Caco-2 (cell line): Measurements from ENCODE around the gene WDR45B. TPM values are rescaled to one million over a fixed set of nuclear protein-coding genes. Genes with fewer than 3 reads are reported as not detected.

Source experiments
- BruUV-seq: library from RNA; stranded (reverse); fragments of 400-500 nt; replicated peaks from 2 replicates; lab custom pipeline; 2021; lab: Mats Ljungman, UMichigan
- CTCF ChIA-PET: fragments of 300-600 bp; sonication (Branson Sonifier 250); formaldehyde crosslinking; loops from one replicate; lab custom pipeline; 2022; ENCODE audit warnings: antibody characterized with exemption; lab: Charles Lee
- POLR2A ChIA-PET: fragments of 300-600 bp; sonication (Branson Sonifier 250); formaldehyde crosslinking; loops from one replicate; lab custom pipeline; 2022; ENCODE audit warnings: antibody characterized with exemption; lab: Charles Lee
- DNase-seq, 2 experiments: peaks; one replicate each; pipeline versions ENCODE4 v3.0.0 to v3.0.0-alpha.2; 2020 to 2022
- H3K27me3 ChIP-seq: replicated peaks from 2 replicates; pipeline ENCODE4 v1.6.0; 2011; ENCODE audit warnings: low read length; ENCODE audit not compliant: control insufficient read depth, insufficient read depth
- H3K36me3 ChIP-seq: 2 replicates; pipeline ENCODE4 v1.5.1; 2011; ENCODE audit warnings: low read length; ENCODE audit not compliant: control insufficient read depth, insufficient read depth
- H3K4me1 ChIP-seq: fragments of 250-450 bp; sonication (Bioruptor Pico); 2 replicates; pipeline ENCODE4 v1.5.1; 2020; ENCODE audit warnings: mild to moderate bottlenecking
- H3K4me3 ChIP-seq: 2 replicates; pipeline ENCODE4 v1.5.1; 2011; ENCODE audit warnings: low read depth, mild to moderate bottlenecking, control low read depth, low read length
- H3K9me3 ChIP-seq: fragments of 250-450 bp; sonication (Bioruptor Pico); 2 replicates; pipeline ENCODE4 v1.5.1; 2020; ENCODE audit warnings: mild to moderate bottlenecking, moderate library complexity
- H3K27ac Mint-ChIP-seq: one replicate; pipeline ENCODE4 v1.8.0; 2022; ENCODE audit warnings: mixed read lengths; ENCODE audit not compliant: unreplicated experiment
- H3K27me3 Mint-ChIP-seq: one replicate; pipeline ENCODE4 v1.8.0; 2022; ENCODE audit warnings: mixed read lengths; ENCODE audit not compliant: insufficient read depth, unreplicated experiment
- H3K36me3 Mint-ChIP-seq: one replicate; pipeline ENCODE4 v1.8.0; 2022; ENCODE audit warnings: mild to moderate bottlenecking, mixed read lengths; ENCODE audit not compliant: insufficient read depth, unreplicated experiment
- H3K4me1 Mint-ChIP-seq: one replicate; pipeline ENCODE4 v1.8.0; 2022; ENCODE audit warnings: low read depth, mixed read lengths; ENCODE audit not compliant: unreplicated experiment
- H3K4me3 Mint-ChIP-seq: one replicate; pipeline ENCODE4 v1.8.0; 2022; ENCODE audit warnings: mild to moderate bottlenecking, moderate library complexity, mixed read lengths; ENCODE audit not compliant: unreplicated experiment
- H3K9me3 Mint-ChIP-seq: one replicate; pipeline ENCODE4 v1.8.0; 2022; ENCODE audit warnings: mixed read lengths; ENCODE audit not compliant: unreplicated experiment
- intact Hi-C: fragments of 100-400 bp; cut with micrococcal nuclease; formaldehyde crosslinking; loops from one replicate; pipeline ENCODE4 v1.10.0; 2022; ENCODE audit not compliant: unreplicated experiment
- total RNA-seq: library from RNA; stranded (reverse); gene quantifications from 2 replicates; pipeline ENCODE4 v1.2.3, GENCODE V29; 2022
- TF ChIP-seq, protein P1 (sequence below), 2 experiments: fragments of 200-600 bp in 1 of 2; IDR thresholded peaks; 1 replicate in 1 of 2; 2 replicates in 1 of 2; pipeline versions ENCODE4 v1.5.1 to v1.8.0; 2011 to 2022; ENCODE audit warnings: antibody characterized with exemption in 1 of 2, control low read depth in 1 of 2, inconsistent platforms in 1 of 2, low read depth in 1 of 2, low read length in 1 of 2, mild to moderate bottlenecking in 1 of 2, moderate library complexity in 1 of 2; ENCODE audit not compliant: insufficient read depth in 1 of 2, severe bottlenecking in 1 of 2, unreplicated experiment in 1 of 2

Gene WDR45B
- total RNA-seq, 1 experiment from 2014 or later: 106 TPM

DNA sequence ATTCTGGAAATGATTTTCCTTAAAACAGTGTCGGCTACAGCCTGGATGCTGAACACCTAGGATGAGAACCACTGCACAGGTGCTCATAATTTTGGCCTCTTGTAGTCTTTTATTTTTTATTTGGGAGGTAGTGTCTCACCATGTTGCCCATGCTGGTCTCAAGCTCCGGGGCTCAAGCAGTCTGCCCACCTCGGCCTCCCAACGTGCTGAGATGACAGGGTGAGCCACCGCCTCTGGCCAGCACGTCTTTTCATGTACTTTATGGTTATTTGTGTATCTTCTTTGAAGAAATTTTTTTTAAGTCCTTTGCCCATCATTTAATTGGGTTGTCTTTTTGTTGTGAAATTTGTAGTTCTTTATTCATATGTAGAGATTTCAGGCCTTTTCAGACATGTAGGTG, 58.0 kb downstream of the WDR45B start:
- no peak for DNase-seq
- no peak overlapping the region for H3K4me3 ChIP-seq
- ChIA-PET CTCF (no interaction called here), POLR2A (no interaction called here)
- no peaks in the 10 kb centered on the region for H3K4me1 ChIP-seq
- TF ChIP-seq, protein P1, sequence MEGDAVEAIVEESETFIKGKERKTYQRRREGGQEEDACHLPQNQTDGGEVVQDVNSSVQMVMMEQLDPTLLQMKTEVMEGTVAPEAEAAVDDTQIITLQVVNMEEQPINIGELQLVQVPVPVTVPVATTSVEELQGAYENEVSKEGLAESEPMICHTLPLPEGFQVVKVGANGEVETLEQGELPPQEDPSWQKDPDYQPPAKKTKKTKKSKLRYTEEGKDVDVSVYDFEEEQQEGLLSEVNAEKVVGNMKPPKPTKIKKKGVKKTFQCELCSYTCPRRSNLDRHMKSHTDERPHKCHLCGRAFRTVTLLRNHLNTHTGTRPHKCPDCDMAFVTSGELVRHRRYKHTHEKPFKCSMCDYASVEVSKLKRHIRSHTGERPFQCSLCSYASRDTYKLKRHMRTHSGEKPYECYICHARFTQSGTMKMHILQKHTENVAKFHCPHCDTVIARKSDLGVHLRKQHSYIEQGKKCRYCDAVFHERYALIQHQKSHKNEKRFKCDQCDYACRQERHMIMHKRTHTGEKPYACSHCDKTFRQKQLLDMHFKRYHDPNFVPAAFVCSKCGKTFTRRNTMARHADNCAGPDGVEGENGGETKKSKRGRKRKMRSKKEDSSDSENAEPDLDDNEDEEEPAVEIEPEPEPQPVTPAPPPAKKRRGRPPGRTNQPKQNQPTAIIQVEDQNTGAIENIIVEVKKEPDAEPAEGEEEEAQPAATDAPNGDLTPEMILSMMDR (IDR thresholded peaks at IDR 0.05; ENCODE audit: insufficient read depth in 1 of 2, low read depth in 1 of 2, low read length in 1 of 2, severe bottlenecking in 1 of 2, unreplicated experiment in 1 of 2): no peak
- no peaks in the 10 kb centered on the region for H3K9me3 ChIP-seq
- no peaks in the 10 kb centered on the region for H3K27me3 Mint-ChIP-seq
- H3K9me3 Mint-ChIP-seq: no peaks in the 10 kb centered on the region
- peaks cover 11% of the 10 kb centered on the region for H3K4me1 Mint-ChIP-seq
- no peaks in the 10 kb centered on the region for H3K27me3 ChIP-seq
- no TSS peak for BruUV-seq
- intact Hi-C loops: no loop called here
- H3K36me3 Mint-ChIP-seq: peaks cover 80% of the 10 kb centered on the region
- no peak overlapping the region for H3K4me3 Mint-ChIP-seq
- peaks cover 6% of the 10 kb centered on the region for H3K36me3 ChIP-seq
- H3K27ac Mint-ChIP-seq: no peak overlapping the region

DNA sequence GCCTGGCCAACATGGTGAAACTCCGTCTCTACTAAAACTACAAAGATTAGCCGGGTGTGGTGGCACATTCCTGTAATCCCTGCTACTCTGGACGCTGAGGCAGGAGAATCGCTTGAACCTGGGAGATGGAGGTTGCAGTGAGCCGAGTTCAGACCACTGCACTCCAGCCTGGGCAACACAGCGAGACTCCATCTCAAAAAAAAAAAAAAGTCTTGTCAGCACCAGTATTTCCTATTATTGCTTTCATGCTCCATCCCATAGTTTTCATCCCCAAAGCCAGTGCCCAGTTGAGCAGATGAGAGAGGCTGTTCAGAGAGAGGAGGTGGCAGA, 58.4 kb downstream of the WDR45B start:
- no peak for DNase-seq
- H3K4me3 Mint-ChIP-seq: no peak overlapping the region
- H3K27ac Mint-ChIP-seq: no peak overlapping the region
- TF ChIP-seq, protein P1 (IDR thresholded peaks at IDR 0.05; ENCODE audit: insufficient read depth in 1 of 2, low read depth in 1 of 2, low read length in 1 of 2, severe bottlenecking in 1 of 2, unreplicated experiment in 1 of 2): no peak
- POLR2A ChIA-PET: no interaction called here
- H3K36me3 Mint-ChIP-seq: peaks cover 80% of the 10 kb centered on the region
- no TSS peak for BruUV-seq
- CTCF ChIA-PET: no interaction called here
- no peaks in the 10 kb centered on the region for H3K9me3 ChIP-seq
- H3K4me1 ChIP-seq: no peaks in the 10 kb centered on the region
- H3K27me3 ChIP-seq: no peaks in the 10 kb centered on the region
- intact Hi-C loops: no loop called here
- H3K4me1 Mint-ChIP-seq: peaks cover 11% of the 10 kb centered on the region
- H3K4me3 ChIP-seq: no peak overlapping the region
- H3K27me3 Mint-ChIP-seq: no peaks in the 10 kb centered on the region
- H3K36me3 ChIP-seq: peaks cover 8% of the 10 kb centered on the region
- H3K9me3 Mint-ChIP-seq: no peaks in the 10 kb centered on the region

DNA sequence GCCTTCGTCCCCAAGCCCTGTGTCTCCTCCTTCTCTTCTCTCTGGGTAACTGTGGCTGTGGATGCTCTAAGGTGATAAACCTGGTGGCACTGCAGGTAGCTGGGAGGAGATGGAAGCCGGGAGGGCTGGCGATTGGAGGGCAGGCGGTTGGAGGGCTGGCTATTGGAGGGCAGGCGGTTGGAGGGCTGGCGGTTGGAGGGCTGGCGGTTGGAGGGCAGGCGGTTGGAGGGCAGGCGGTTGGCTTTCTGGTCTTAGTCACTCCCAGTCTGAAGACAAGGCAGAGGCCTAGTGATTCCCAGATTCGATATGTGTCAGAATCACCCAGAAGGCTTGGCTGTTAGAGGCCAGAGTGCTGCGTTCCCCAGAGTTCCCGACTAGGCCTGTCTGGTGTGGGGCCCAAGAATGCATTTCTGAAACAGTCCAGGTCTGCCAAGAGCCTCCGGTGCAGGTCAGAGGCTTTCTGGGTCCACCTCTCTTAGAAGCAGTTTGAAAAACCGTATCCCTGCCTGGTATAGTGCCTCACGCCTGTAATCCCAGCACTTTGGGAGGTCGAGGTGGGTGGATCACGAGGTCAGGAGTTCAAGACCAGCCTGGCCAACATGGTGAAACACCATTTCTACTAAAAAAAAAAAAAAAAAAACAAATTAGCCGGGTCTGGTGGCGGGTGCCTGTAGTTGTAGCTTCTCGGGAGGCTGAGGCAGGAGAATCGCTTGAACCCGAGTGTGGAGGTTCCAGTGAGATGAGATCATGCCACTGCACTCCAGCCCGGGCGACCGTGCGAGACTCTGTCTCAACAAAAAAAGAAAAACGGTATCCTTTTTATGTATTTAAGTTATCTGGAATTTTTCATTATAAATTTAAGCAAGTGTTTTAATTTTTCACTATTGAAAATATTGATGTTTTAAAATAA, 59.7 kb downstream of the WDR45B start:
- H3K4me1 ChIP-seq: no peaks in the 10 kb centered on the region
- peaks cover 80% of the 10 kb centered on the region for H3K36me3 Mint-ChIP-seq
- H3K27me3 ChIP-seq: no peaks in the 10 kb centered on the region
- POLR2A ChIA-PET: no interaction called here
- H3K4me3 Mint-ChIP-seq: no peak overlapping the region
- DNase-seq: no peak
- no peaks in the 10 kb centered on the region for H3K9me3 Mint-ChIP-seq
- H3K4me3 ChIP-seq: no peak overlapping the region
- no peaks in the 10 kb centered on the region for H3K9me3 ChIP-seq
- CTCF ChIA-PET: no interaction called here
- peaks cover 9% of the 10 kb centered on the region for H3K36me3 ChIP-seq
- TF ChIP-seq, protein P1 (IDR thresholded peaks at IDR 0.05; ENCODE audit: insufficient read depth in 1 of 2, low read depth in 1 of 2, low read length in 1 of 2, severe bottlenecking in 1 of 2, unreplicated experiment in 1 of 2): no peak
- peaks cover 11% of the 10 kb centered on the region for H3K4me1 Mint-ChIP-seq
- intact Hi-C loops: no loop called here
- BruUV-seq: no TSS peak
- no peaks in the 10 kb centered on the region for H3K27me3 Mint-ChIP-seq
- H3K27ac Mint-ChIP-seq: no peak overlapping the region
